ENCODE results near the gene CRX.
A peak's percentile ranks its signal among the peaks of the same experiment; 100 is the strongest.
"Not testable (repeated sequence)": the region's sequence is repeated elsewhere in the genome, so short reads cannot be mapped to it uniquely, and the experiment has no call there.

The CRX gene

GRCh38 chr19:47803671-47804070 is 18.1 kb upstream of the CRX start:
- not testable (repeated sequence) for DNase-seq (ENCODE audit: low spot score)

- not testable (repeated sequence) for DNase-seq (ENCODE audit: low spot score)
Observed at GRCh38 chr19:47804451-47804850, 17.3 kb upstream of the CRX start, which contains the start of gene TPRX1. TSS of gene TPRX1 (minus strand) at chr19:47804551. CDS start at chr19:47804539, 12 bp downstream.

GRCh38 chr19:47805313-47805712 is 16.4 kb upstream of the CRX start:
- no peak for DNase-seq (ENCODE audit: low spot score)

- DNase-seq (ENCODE audit: low spot score): no peak
Observed at GRCh38 chr19:47806435-47806834, 15.3 kb upstream of the CRX start.

- DNase-seq (ENCODE audit: low spot score): peak; percentile 74
Observed at GRCh38 chr19:47813304-47813994, 8.3 kb upstream of the CRX start.

GRCh38 chr19:47813995-47814328 is 7.8 kb upstream of the CRX start:
- DNase-seq (ENCODE audit: low spot score): no peak

- DNase-seq (ENCODE audit: low spot score): not testable (repeated sequence)
Observed at GRCh38 chr19:47816270-47816669, 5.5 kb upstream of the CRX start.

GRCh38 chr19:47818221-47818620 is 3.5 kb upstream of the CRX start:
- DNase-seq (ENCODE audit: low spot score): not testable (repeated sequence)

- no peak for DNase-seq (ENCODE audit: low spot score)
Observed at GRCh38 chr19:47819858-47820257, 1.9 kb upstream of the CRX start.

GRCh38 chr19:47820410-47820809 is 1.3 kb upstream of the CRX start:
- DNase-seq (ENCODE audit: low spot score): no peak

- no peak for DNase-seq (ENCODE audit: low spot score)
Observed at GRCh38 chr19:47824396-47824795, 2.7 kb downstream of the CRX start.

- no peak for DNase-seq (ENCODE audit: low spot score)
Observed at GRCh38 chr19:47826800-47827199, 5.1 kb downstream of the CRX start.

- no peak for DNase-seq (ENCODE audit: low spot score)
Observed at GRCh38 chr19:47832723-47833122, 11.0 kb downstream of the CRX start.

GRCh38 chr19:47836038-47836437 is 14.3 kb downstream of the CRX start:
- no peak for DNase-seq (ENCODE audit: low spot score)

GRCh38 chr19:47839411-47839810 is 17.7 kb downstream of the CRX start:
- DNase-seq (ENCODE audit: low spot score): no peak

- DNase-seq (ENCODE audit: low spot score): no peak
Observed at GRCh38 chr19:47839913-47840312, 18.2 kb downstream of the CRX start.

- no peak for DNase-seq (ENCODE audit: low spot score)
Observed at GRCh38 chr19:47842941-47843340, 21.2 kb downstream of the CRX start.

GRCh38 chr19:47848425-47848822 is 26.7 kb downstream of the CRX start:
- DNase-seq (ENCODE audit: low spot score): no peak

GRCh38 chr19:47848823-47849473 is 27.2 kb downstream of the CRX start:
- DNase-seq (ENCODE audit: low spot score): no peak

- DNase-seq (ENCODE audit: low spot score): no peak
Observed at GRCh38 chr19:47853003-47853402, 31.3 kb downstream of the CRX start.

- no peak for DNase-seq (ENCODE audit: low spot score)
Observed at GRCh38 chr19:47854459-47854858, 32.7 kb downstream of the CRX start.

GRCh38 chr19:47858231-47858630 is 36.5 kb downstream of the CRX start:
- peak; percentile 41 for DNase-seq (ENCODE audit: low spot score)

- not testable (repeated sequence) for DNase-seq (ENCODE audit: low spot score)
Observed at GRCh38 chr19:47858646-47859285, 37.0 kb downstream of the CRX start, which contains the start of gene TPRX2. TSS of gene TPRX2 (plus strand) at chr19:47859235. CDS start at chr19:47859247, 12 bp downstream.
